NCI-H524 (cell line): Measurements from ENCODE around the gene SLAMF6.
"Not testable (repeated sequence)": the region's sequence is repeated elsewhere in the genome, so short reads cannot be mapped to it uniquely, and the experiment has no call there.

Source experiments
- DNase-seq, 2 experiments: peaks; one replicate each; lab custom pipeline; 2025; lab: John Stamatoyannopoulos, UW

The SLAMF6 gene

GRCh38 chr1:160522622-160523345, at the start of gene SLAMF6:
TSS of gene SLAMF6 (minus strand) at chr1:160523255. CDS start at chr1:160523192, 63 bp downstream.
- no peak for DNase-seq

- no peak for DNase-seq
Measured at GRCh38 chr1:160570840-160571239, 47.8 kb upstream of the SLAMF6 start.

GRCh38 chr1:160569806-160570205, 46.8 kb upstream of the SLAMF6 start:
- DNase-seq: no peak

- no peak for DNase-seq
Measured at GRCh38 chr1:160567858-160568682, 45.0 kb upstream of the SLAMF6 start.

- no peak for DNase-seq
Measured at GRCh38 chr1:160567341-160567740, 44.3 kb upstream of the SLAMF6 start.

GRCh38 chr1:160565564-160565963, 42.5 kb upstream of the SLAMF6 start:
- DNase-seq: no peak

- not testable (repeated sequence) for DNase-seq
Measured at GRCh38 chr1:160563230-160563629, 40.2 kb upstream of the SLAMF6 start.

GRCh38 chr1:160562745-160563144, 39.7 kb upstream of the SLAMF6 start:
- DNase-seq: not testable (repeated sequence)

- DNase-seq: no peak
Measured at GRCh38 chr1:160560806-160561205, 37.8 kb upstream of the SLAMF6 start.

GRCh38 chr1:160560045-160560705, 37.1 kb upstream of the SLAMF6 start:
- DNase-seq: no peak

GRCh38 chr1:160559437-160559836, 36.4 kb upstream of the SLAMF6 start:
- DNase-seq: not testable (repeated sequence)

- DNase-seq: no peak
Measured at GRCh38 chr1:160558660-160559380, 35.8 kb upstream of the SLAMF6 start.

- DNase-seq: no peak
Measured at GRCh38 chr1:160553778-160554177, 30.7 kb upstream of the SLAMF6 start.

GRCh38 chr1:160552425-160552824, 29.4 kb upstream of the SLAMF6 start:
- no peak for DNase-seq

GRCh38 chr1:160550572-160551034, 27.5 kb upstream of the SLAMF6 start:
- DNase-seq: no peak

GRCh38 chr1:160549665-160550006, 26.6 kb upstream of the SLAMF6 start:
- DNase-seq: no peak

GRCh38 chr1:160548960-160549664, 26.1 kb upstream of the SLAMF6 start:
- DNase-seq: no peak

GRCh38 chr1:160548183-160548582, 25.1 kb upstream of the SLAMF6 start:
- DNase-seq: no peak

GRCh38 chr1:160547422-160547821, 24.4 kb upstream of the SLAMF6 start:
- no peak for DNase-seq

GRCh38 chr1:160546942-160547341, 23.9 kb upstream of the SLAMF6 start:
- no peak for DNase-seq

GRCh38 chr1:160544647-160545046, 21.6 kb upstream of the SLAMF6 start:
- DNase-seq: no peak
